GM12874 (cell line): ENCODE results near the gene FAM114A2.
A peak's percentile ranks its signal among the peaks of the same experiment; 100 is the strongest.

Experiments used
- TF ChIP-seq, protein P1 (sequence below): IDR thresholded peaks from 2 replicates; pipeline ENCODE4 v1.5.1; 2011; ENCODE audit warnings: low read depth, mild to moderate bottlenecking, control low read depth, low read length, moderate library complexity; ENCODE audit not compliant: insufficient read depth

Gene FAM114A2

GRCh38 chr5:153968761-153969562 lies 69.7 kb downstream of the FAM114A2 start:
- TF ChIP-seq, protein P1, sequence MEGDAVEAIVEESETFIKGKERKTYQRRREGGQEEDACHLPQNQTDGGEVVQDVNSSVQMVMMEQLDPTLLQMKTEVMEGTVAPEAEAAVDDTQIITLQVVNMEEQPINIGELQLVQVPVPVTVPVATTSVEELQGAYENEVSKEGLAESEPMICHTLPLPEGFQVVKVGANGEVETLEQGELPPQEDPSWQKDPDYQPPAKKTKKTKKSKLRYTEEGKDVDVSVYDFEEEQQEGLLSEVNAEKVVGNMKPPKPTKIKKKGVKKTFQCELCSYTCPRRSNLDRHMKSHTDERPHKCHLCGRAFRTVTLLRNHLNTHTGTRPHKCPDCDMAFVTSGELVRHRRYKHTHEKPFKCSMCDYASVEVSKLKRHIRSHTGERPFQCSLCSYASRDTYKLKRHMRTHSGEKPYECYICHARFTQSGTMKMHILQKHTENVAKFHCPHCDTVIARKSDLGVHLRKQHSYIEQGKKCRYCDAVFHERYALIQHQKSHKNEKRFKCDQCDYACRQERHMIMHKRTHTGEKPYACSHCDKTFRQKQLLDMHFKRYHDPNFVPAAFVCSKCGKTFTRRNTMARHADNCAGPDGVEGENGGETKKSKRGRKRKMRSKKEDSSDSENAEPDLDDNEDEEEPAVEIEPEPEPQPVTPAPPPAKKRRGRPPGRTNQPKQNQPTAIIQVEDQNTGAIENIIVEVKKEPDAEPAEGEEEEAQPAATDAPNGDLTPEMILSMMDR = no peak

- TF ChIP-seq, protein P1 = peak; percentile 75
These were observed 73.6 kb downstream of the FAM114A2 start for GRCh38 chr5:153964880-153965645.

- TF ChIP-seq, protein P1 = no peak
These were observed 74.4 kb downstream of the FAM114A2 start for GRCh38 chr5:153964191-153964879.

- TF ChIP-seq, protein P1 = no peak
These were observed 78.2 kb downstream of the FAM114A2 start for GRCh38 chr5:153960269-153961215.

DNA sequence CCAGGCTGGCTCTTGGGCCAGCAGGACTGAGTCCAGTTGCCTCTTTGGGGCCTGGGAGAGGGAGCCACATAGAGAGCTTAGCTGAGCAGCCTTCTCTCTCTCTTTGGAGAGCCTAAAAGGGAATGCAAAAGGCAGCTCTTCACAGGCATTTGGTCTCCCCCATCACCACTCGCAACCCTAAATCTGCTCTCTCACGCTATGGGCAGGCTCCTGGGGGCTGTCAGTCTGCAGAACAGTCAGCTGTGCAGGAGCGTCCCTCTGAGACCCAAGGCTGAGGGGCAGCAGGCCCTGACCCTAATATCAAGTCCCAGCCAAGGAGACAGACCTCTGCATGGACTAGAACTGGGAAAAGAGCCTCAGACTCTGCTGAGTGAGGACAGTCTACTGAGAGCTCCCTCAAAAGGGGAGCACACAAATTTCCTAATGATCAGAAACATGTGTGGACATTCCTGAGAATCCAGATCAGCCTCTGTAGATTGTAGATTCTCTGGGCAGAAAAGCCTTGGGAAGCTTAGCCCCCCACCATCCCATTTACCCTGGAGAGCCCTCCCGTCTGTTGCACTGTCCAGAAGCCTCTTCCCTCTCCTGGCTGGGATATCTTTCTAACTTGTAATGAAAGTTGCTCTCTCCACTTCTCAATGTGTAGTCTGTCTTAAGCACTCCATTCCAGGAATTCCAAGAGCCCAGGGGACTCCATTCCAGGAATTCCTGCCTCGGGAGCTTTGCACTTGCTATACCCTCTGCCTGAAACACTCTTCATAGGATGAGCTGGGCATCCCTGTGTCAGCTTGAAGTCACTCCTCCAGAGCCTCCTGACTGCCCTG lies 79.4 kb downstream of the FAM114A2 start:
- TF ChIP-seq, protein P1 = no peak

GRCh38 chr5:153957205-153957604 lies 81.5 kb downstream of the FAM114A2 start:
- TF ChIP-seq, protein P1 = no peak
